Cardiac muscle cell (in vitro differentiated cells and primary cell): ENCODE data around the gene RAB37. TPM values are rescaled to one million over a fixed set of nuclear protein-coding genes. Genes with fewer than 3 reads are reported as not detected.

ENCODE experiments used
- DNase-seq, 2 donors: peaks; one replicate each; pipeline versions ENCODE4 v3.0.0 to v3.0.0-alpha.2; 2010 to 2017; ENCODE audit warnings: low read depth in 1 of 2, low spot score in 1 of 2
- H3K27ac ChIP-seq: fragments of 200-600 bp; sonication (generic); 2 replicates; pipeline ENCODE4 v1.5.1; 2016
- H3K27me3 ChIP-seq: fragments of 200-600 bp; sonication (generic); 2 replicates; pipeline ENCODE4 v1.6.0; 2016; ENCODE audit warnings: control low read depth
- H3K36me3 ChIP-seq: fragments of 200-600 bp; sonication (generic); 2 replicates; pipeline ENCODE4 v1.5.1; 2016; ENCODE audit warnings: control low read depth
- H3K4me1 ChIP-seq: fragments of 200-600 bp; sonication (generic); 2 replicates; pipeline ENCODE4 v1.8.1; 2017; ENCODE audit warnings: low read depth, mild to moderate bottlenecking, mixed run types
- H3K4me3 ChIP-seq: fragments of 200-600 bp; sonication (generic); 2 replicates; pipeline ENCODE4 v1.5.1; 2016; ENCODE audit warnings: mild to moderate bottlenecking
- H3K9me3 ChIP-seq: fragments of 200-600 bp; sonication (generic); 2 replicates; pipeline ENCODE4 v1.5.1; 2017; ENCODE audit warnings: low read depth, mild to moderate bottlenecking, control low read depth
- polyA plus RNA-seq: library from polyadenylated mRNA; unstranded; fragments of >200 nt; fragmentation: Nextera tagmentation; extraction: Ambion mirVana; gene quantifications from 2 replicates; pipeline ENCODE4 v1.2.1, GENCODE V29; 2016
- total RNA-seq: library from RNA; depleted of rRNA; stranded (reverse); fragments of >200 nt; gene quantifications from 2 replicates; pipeline ENCODE4 v1.2.3, GENCODE V29; 2016
- TF ChIP-seq, protein P1 (sequence below): IDR thresholded peaks from 2 replicates; pipeline ENCODE4 v1.5.1; 2012; ENCODE audit warnings: low read depth, mild to moderate bottlenecking, low read length

The RAB37 gene
- total and polyA plus RNA-seq, 2 experiments from 2014 or later = 3.4 to 4.9 TPM

GRCh38 chr17:74738051-74738996 is 1.3 kb downstream of the RAB37 start:
- no peak overlapping the region for H3K27ac ChIP-seq
- peak in 1 of 2 donors; percentile 39 for DNase-seq
- no peak overlapping the region for H3K4me3 ChIP-seq
- peaks cover 49% of the 10 kb centered on the region for H3K27me3 ChIP-seq
- no peaks in the 10 kb centered on the region for H3K36me3 ChIP-seq
- no peaks in the 10 kb centered on the region for H3K4me1 ChIP-seq
- TF ChIP-seq, protein P1, sequence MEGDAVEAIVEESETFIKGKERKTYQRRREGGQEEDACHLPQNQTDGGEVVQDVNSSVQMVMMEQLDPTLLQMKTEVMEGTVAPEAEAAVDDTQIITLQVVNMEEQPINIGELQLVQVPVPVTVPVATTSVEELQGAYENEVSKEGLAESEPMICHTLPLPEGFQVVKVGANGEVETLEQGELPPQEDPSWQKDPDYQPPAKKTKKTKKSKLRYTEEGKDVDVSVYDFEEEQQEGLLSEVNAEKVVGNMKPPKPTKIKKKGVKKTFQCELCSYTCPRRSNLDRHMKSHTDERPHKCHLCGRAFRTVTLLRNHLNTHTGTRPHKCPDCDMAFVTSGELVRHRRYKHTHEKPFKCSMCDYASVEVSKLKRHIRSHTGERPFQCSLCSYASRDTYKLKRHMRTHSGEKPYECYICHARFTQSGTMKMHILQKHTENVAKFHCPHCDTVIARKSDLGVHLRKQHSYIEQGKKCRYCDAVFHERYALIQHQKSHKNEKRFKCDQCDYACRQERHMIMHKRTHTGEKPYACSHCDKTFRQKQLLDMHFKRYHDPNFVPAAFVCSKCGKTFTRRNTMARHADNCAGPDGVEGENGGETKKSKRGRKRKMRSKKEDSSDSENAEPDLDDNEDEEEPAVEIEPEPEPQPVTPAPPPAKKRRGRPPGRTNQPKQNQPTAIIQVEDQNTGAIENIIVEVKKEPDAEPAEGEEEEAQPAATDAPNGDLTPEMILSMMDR = no peak
- H3K9me3 ChIP-seq = no peaks in the 10 kb centered on the region

DNA sequence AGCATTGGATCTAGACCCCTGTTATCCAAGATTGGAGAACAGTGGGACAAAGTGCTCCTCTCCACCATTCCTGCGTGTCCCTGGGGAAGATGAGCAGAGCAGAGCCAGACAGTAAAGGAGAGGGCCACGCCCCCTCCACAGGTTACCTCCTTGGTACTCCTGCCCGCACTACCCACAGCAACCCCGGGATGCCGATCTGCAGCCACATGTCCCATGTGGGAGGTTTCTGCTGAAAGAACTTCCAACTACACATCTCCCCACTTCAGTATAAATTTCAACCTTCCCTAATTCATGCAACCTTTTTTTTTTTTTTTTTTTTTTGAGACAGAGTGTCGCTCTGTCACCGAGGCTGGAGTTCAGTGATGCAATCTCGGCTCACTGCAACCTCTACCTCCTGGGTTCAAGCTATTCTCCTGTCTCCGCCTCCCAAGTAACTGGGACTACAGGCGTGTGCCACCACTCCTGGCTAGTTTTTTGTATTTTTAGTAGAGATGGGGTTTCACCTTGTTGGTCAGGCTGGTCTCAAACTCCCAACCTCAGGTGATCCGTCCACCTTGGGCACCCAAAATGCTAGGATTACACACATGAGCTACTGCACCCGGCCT is 2.3 kb downstream of the RAB37 start:
- Histone ChIP-seq H3K9me3 (no peaks in the 10 kb centered on the region), H3K27me3 (peaks cover 41% of the 10 kb centered on the region), H3K27ac (no peak overlapping the region), H3K4me3 (no peak overlapping the region), H3K4me1 (no peaks in the 10 kb centered on the region), H3K36me3 (no peaks in the 10 kb centered on the region)
- no peak for DNase-seq
- TF ChIP-seq, protein P1 = no peak

DNA sequence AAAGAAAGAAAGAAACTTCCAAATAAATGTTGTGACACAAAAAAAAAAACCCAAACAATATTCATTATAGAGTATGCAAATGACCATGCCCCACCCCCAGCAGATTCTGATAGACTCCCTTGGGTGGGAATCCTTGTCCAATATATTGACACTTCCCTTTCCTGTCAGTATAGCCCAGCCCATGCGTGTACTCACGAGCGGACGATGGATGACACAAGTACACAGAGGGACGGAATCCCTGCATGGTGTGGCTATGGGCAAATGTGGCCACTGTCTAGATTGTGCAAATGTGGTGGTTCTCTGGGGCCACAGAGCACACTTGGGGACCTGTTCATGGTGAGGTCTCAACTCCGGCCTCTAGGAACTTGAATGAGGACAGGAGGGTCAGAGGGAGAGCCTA is 3.1 kb downstream of the RAB37 start:
- TF ChIP-seq, protein P1 = no peak
- H3K36me3 ChIP-seq = no peaks in the 10 kb centered on the region
- H3K4me1 ChIP-seq = peaks cover 5% of the 10 kb centered on the region
- H3K27ac ChIP-seq = no peak overlapping the region
- no peak overlapping the region for H3K4me3 ChIP-seq
- no peak for DNase-seq
- H3K27me3 ChIP-seq = peaks cover 36% of the 10 kb centered on the region
- H3K9me3 ChIP-seq = no peaks in the 10 kb centered on the region

GRCh38 chr17:74740641-74741387 is 3.8 kb downstream of the RAB37 start:
- H3K27ac ChIP-seq = no peak overlapping the region
- no peak for DNase-seq
- H3K9me3 ChIP-seq = no peaks in the 10 kb centered on the region
- no peaks in the 10 kb centered on the region for H3K36me3 ChIP-seq
- H3K4me1 ChIP-seq = peaks cover 11% of the 10 kb centered on the region
- H3K27me3 ChIP-seq = peaks cover 30% of the 10 kb centered on the region
- TF ChIP-seq, protein P1 = no peak
- no peak overlapping the region for H3K4me3 ChIP-seq

GRCh38 chr17:74742153-74742515 is 5.1 kb downstream of the RAB37 start:
- Histone ChIP-seq H3K27me3 (peaks cover 17% of the 10 kb centered on the region), H3K9me3 (no peaks in the 10 kb centered on the region), H3K4me3 (no peak overlapping the region), H3K27ac (no peak overlapping the region), H3K4me1 (peaks cover 23% of the 10 kb centered on the region), H3K36me3 (no peaks in the 10 kb centered on the region)
- no peak for DNase-seq
- TF ChIP-seq, protein P1 = no peak
